Activated naive CD4-positive, alpha-beta T cell treated with anti-CD3 and anti-CD28 coated beads for 36 hours (primary cell): ENCODE results near the gene CRISPLD2. TPM values are rescaled to one million over a fixed set of nuclear protein-coding genes. Genes with fewer than 3 reads are reported as not detected.
A peak's percentile ranks its signal among the peaks of the same experiment; 100 is the strongest.

Experiments
- CTCF ChIA-PET: fragments of 350-600 bp; sonication (Branson Sonifier 250); formaldehyde crosslinking; loops from one replicate; lab custom pipeline; 2021; ENCODE audit warnings: antibody characterized with exemption; lab: Charles Lee
- DNase-seq: peaks from one replicate; pipeline ENCODE4 v3.0.0-alpha.2; 2020
- H3K27ac Mint-ChIP-seq: one replicate; pipeline ENCODE4 v1.8.0; 2021; ENCODE audit warnings: mild to moderate bottlenecking, mixed read lengths
- H3K27me3 Mint-ChIP-seq: one replicate; pipeline ENCODE4 v1.8.0; 2021; ENCODE audit warnings: low read depth, mixed read lengths
- H3K36me3 Mint-ChIP-seq: one replicate; pipeline ENCODE4 v1.8.0; 2021; ENCODE audit warnings: low read depth, mixed read lengths
- H3K4me1 Mint-ChIP-seq: one replicate; pipeline ENCODE4 v1.8.0; 2021; ENCODE audit warnings: low read depth, mixed read lengths
- H3K4me3 Mint-ChIP-seq: one replicate; pipeline ENCODE4 v1.8.0; 2021; ENCODE audit warnings: mild to moderate bottlenecking, moderate library complexity, mixed read lengths
- H3K9me3 Mint-ChIP-seq: one replicate; pipeline ENCODE4 v1.8.0; 2021; ENCODE audit warnings: mixed read lengths
- intact Hi-C: fragments of 100-400 bp; cut with micrococcal nuclease; formaldehyde crosslinking; loops from one replicate; pipeline ENCODE4 v1.15.1; 2023
- total RNA-seq, 2 experiments: library from RNA; stranded (reverse); gene quantifications; one replicate each; pipeline ENCODE4 v1.2.3, GENCODE V29; 2021

Gene CRISPLD2
- total RNA-seq, 2 experiments from 2014 or later, result 0.14 TPM; not detected in 1

DNA sequence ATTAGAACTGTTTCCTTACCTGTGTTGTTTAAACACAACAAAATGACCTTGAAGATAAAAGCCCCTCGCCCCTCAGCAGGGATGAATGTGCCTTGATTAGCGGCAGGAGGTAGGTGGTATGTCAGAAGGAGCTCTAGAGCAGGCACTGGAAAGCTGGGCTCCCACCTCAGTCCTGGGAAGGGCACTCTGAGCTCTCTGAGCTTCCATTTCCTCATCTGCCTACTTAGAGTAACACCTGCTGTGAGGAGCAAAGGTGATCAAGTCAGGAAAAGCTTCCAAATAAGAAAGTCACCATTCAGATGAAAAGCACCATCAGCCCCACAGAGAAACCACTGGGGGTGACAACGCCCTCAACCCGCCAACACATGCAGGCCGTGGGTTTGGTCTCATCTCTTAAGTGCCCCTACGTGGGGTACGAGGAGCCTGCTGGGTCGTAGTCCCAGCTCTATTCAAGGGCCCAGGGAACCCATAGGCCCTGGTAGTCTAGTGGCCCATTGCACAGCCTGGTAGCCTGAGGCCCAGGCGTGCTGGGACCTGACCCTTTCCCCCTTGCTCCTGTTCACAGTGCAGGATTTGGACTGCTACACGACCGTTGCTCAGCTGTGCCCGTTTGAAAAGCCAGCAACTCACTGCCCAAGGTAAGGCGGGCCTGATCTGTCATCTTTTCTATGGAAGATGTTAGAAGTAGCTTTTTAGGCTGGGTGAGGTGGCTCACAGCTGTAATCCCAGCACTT is 57.3 kb downstream of the CRISPLD2 start:
- DNase-seq, result no peak
- Mint-ChIP-seq H3K27ac (no peak overlapping the region), H3K27me3 (no peaks in the 10 kb centered on the region), H3K4me1 (no peaks in the 10 kb centered on the region), H3K4me3 (no peak overlapping the region), H3K9me3 (no peaks in the 10 kb centered on the region), H3K36me3 (no peaks in the 10 kb centered on the region)
- CTCF ChIA-PET, result interaction anchor here (1.1 to 1.4 kb wide), 2 partner anchors 37 to 94 kb away, joined by 3 to 5 read pairs; no protein-coding TSS in a partner anchor
- intact Hi-C loops, result no loop called here

DNA sequence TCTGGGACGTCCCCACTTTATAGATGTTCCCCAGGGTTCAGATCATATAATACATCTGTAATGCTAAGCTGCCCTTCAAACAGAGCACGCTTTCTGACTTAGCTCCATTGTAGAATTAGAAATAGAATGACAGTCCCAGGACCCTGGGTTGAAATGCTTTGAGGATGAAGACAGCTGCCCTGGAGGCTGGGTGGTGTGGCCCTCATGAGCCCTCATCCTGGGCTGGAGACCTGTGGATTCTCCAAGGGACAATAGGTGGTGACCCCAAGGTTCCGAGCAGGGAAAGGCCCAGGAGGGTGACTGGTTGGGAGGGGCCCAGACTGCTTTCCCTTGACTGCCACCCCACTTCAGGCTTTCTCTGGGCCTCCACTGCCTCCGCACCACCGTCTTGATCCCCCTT is 59.0 kb downstream of the CRISPLD2 start:
- no peaks in the 10 kb centered on the region for H3K4me1 Mint-ChIP-seq
- CTCF ChIA-PET, result no interaction called here
- no peak overlapping the region for H3K27ac Mint-ChIP-seq
- intact Hi-C loops, result no loop called here
- DNase-seq, result no peak
- H3K9me3 Mint-ChIP-seq, result no peaks in the 10 kb centered on the region
- no peaks in the 10 kb centered on the region for H3K27me3 Mint-ChIP-seq
- H3K4me3 Mint-ChIP-seq, result no peak overlapping the region
- H3K36me3 Mint-ChIP-seq, result no peaks in the 10 kb centered on the region

DNA sequence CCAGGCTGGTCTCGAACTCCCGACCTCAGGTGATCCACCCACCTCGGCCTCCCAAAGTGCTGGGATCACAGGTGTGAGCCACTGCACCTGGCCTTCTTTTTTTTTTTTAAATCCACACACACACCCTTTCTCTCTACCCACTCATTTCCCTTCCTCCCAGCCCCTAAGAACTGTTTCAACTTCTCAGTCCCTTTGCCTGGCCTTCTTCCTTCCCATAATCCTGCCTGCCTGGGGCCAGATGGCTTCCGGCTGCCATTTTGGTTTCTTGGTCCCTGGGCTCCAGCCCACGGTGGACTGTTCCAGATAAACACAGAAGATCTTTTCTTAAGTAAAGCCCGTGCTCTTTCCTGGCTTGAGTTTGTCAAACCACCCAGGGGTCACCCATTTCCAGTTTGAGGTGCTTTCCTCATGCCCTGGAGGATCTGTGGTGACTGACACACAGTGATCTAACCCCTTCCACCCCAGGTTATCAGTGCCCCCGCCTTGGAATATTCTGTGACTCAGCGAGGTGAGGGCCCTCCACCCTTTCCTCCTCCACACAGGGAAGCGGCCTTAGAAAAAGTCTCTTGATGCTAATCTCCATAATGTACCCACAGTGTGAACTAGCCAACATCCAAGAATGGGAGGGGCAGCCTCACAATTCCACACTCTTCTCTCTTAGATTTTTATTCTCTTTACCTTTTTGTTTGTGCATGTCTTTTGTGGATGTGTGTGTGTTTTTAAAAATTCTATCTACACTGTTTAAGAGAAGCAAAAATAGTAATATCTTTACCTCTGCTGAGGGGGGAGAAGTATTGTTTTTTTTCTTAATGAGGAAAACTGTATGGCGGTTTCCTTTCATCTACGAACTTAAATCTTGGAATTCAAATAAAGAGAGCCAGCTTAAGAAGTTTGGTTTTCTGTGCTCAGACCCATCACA is 60.0 kb downstream of the CRISPLD2 start:
- H3K4me3 Mint-ChIP-seq, result no peak overlapping the region
- no peaks in the 10 kb centered on the region for H3K27me3 Mint-ChIP-seq
- DNase-seq, result no peak
- CTCF ChIA-PET, result interaction anchor here (0.6 to 0.8 kb wide), 2 partner anchors 72 to 310 kb away, joined by 3 to 4 read pairs; no protein-coding TSS in a partner anchor
- intact Hi-C loops, result no loop called here
- peaks cover 2% of the 10 kb centered on the region for H3K4me1 Mint-ChIP-seq
- no peaks in the 10 kb centered on the region for H3K36me3 Mint-ChIP-seq
- H3K27ac Mint-ChIP-seq, result no peak overlapping the region
- H3K9me3 Mint-ChIP-seq, result no peaks in the 10 kb centered on the region

DNA sequence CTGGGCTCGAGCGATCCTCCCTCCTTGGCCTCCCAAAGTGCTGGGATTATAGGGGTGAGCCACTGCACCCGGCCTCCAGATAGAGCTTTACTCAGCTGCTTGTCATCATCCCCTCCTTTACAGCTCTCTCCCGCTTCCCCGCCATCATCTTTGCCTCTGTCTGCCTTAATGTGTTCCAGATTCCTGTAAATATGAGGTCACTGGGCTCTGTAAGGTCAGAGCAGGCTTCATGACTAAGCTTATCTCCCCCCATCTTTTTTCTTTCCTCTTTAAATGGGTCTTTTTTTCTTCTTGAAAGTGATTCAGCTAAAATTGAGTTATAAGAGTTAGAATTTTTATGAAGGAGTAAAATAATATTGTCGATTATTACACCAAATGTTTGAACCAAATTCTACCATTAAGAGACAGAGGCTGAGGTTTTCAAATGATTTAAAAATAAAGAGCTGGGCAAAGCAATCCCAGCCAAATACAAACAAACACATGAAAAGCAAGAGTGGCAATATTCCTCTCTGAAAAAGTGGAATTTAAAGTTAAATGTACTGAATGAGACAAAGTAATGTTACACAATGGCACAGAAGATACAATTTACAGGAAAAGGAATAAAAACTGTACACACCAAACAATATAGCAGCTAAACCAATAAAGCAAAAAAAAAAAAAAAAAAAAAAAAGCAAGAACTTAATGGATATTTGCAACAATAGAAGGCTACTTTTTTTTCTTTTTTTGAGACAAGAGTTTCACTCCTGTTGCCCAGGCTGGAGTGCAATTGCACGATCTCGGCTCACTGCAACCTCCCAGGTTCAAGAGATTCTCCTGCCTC is 62.1 kb downstream of the CRISPLD2 start:
- H3K9me3 Mint-ChIP-seq, result no peaks in the 10 kb centered on the region
- intact Hi-C loops, result no loop called here
- no peak overlapping the region for H3K27ac Mint-ChIP-seq
- H3K36me3 Mint-ChIP-seq, result no peaks in the 10 kb centered on the region
- CTCF ChIA-PET, result interaction anchor here (0.7 to 1.3 kb wide), 3 partner anchors 44 to 71 kb away, joined by 3 to 4 read pairs (median 3); no protein-coding TSS in a partner anchor
- H3K4me3 Mint-ChIP-seq, result no peak overlapping the region
- peaks cover 6% of the 10 kb centered on the region for H3K4me1 Mint-ChIP-seq
- no peaks in the 10 kb centered on the region for H3K27me3 Mint-ChIP-seq
- no peak for DNase-seq

DNA sequence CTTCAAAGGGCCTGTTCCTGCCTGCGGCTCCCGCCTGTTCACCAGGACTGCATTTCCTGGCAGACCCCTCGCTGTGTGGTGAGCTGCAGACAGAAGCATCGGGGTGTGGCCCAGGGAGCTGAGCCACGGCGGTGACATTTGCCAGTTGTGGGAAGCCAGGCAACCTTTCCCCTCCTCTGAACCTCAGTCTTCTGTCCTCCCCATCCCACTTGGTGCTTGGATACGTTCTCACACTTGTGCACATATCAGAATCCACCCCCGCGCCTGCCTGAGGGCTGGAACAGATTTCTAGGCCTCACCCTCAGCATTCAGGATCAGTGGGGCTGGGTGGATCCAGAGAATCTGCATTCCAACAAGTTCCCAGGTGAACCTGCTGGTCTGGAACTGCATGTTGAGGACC is 63.5 kb downstream of the CRISPLD2 start:
- no peaks in the 10 kb centered on the region for H3K36me3 Mint-ChIP-seq
- intact Hi-C loops, result no loop called here
- no peaks in the 10 kb centered on the region for H3K9me3 Mint-ChIP-seq
- no peaks in the 10 kb centered on the region for H3K27me3 Mint-ChIP-seq
- CTCF ChIA-PET, result no interaction called here
- no peak overlapping the region for H3K27ac Mint-ChIP-seq
- H3K4me3 Mint-ChIP-seq, result no peak overlapping the region
- peaks cover 6% of the 10 kb centered on the region for H3K4me1 Mint-ChIP-seq
- no peak for DNase-seq

DNA sequence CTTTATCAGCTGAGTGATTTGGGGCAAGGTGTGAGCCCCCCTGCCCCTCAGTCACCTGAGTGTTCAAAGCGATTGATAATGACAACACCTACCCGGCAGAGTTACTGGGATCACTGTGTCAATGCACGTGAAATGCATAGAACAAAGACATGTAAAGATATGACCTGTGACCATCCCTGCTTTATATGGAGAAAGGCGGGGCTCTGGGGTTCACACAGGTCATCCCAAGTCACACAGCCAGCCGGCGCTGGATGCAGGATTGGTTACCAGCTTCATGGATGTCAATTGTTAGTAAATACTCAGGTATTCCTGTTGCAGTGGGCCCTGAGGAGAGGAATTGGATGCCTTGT is 64.4 kb downstream of the CRISPLD2 start:
- Mint-ChIP-seq H3K27ac (no peak overlapping the region), H3K4me3 (no peak overlapping the region), H3K4me1 (peaks cover 6% of the 10 kb centered on the region), H3K27me3 (no peaks in the 10 kb centered on the region), H3K9me3 (no peaks in the 10 kb centered on the region), H3K36me3 (no peaks in the 10 kb centered on the region)
- CTCF ChIA-PET, result interaction anchor here (1.6 kb wide), 1 partner anchor 87 kb away, joined by 3 read pairs; no protein-coding TSS in a partner anchor
- DNase-seq, result no peak
- intact Hi-C loops, result no loop called here

DNA sequence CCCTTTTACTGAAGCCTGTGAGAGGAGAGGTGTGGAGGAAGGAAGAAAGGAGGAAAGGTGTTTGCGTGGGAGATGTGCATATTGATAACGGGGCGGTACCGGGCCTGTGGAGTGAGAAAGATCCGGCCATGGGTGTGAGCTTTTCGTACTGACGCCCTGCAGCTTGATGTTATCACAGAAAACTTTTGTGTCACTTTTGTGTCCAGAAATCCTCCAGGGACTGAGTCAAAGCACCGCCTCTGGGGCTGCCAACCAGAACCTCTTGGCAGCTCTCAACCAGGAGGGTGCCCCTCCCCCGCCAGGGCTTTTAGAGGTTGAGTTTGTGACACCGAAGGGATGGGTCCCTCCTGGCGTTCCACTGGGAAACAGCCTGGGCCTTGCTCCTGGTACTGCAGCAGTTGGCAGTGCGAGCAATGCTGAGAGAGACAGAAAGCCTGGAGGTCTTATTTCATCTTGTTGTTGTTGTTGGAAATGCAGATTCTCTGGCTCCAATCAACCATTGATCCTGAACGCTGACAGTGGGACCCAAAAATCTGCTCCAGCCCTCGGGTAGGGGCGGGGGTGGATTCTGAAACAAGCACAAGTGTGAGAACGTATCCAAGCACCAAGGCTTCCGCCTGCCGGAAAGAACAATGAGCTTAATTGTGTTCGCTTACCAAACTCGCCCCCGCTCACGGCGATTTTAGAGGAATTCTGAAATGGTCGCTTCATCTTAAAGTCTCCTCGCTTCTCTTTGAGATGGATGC is 65.0 kb downstream of the CRISPLD2 start:
- no peak overlapping the region for H3K27ac Mint-ChIP-seq
- peaks cover 6% of the 10 kb centered on the region for H3K4me1 Mint-ChIP-seq
- DNase-seq, result peak; percentile 12
- intact Hi-C loops, result no loop called here
- H3K27me3 Mint-ChIP-seq, result no peaks in the 10 kb centered on the region
- H3K4me3 Mint-ChIP-seq, result no peak overlapping the region
- no peaks in the 10 kb centered on the region for H3K9me3 Mint-ChIP-seq
- CTCF ChIA-PET, result interaction anchor here (1.6 kb wide), 1 partner anchor 86 kb away, joined by 3 read pairs; no protein-coding TSS in a partner anchor
- no peaks in the 10 kb centered on the region for H3K36me3 Mint-ChIP-seq

DNA sequence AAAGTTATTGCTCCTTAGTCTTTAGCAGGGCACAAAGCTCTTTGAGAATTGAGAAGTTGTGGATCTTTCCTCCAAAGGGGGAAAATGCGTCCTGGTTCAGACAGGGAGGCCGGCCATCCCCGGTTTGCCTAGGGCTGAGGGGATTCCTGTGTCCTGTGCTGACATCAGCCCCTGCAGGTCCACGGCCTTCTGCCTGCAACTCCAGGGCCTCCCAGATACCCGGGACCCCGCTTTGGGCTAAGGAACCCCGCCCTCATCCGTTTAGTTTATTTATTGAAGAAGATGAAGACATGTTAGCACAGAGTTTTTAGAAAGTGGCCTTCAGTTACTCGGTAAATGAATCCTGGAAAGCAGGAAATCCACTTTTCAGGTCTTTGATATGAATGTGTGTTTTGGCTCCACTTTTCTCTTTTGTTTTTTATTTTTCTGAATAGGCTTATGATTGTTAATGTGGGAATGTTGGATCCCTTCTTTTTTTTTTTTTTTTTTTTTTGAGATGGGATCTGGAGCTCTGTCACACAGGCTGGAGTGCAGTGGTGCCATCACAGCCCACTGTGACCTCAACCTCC is 65.6 kb downstream of the CRISPLD2 start:
- intact Hi-C loops, result no loop called here
- Mint-ChIP-seq H3K9me3 (no peaks in the 10 kb centered on the region), H3K4me3 (no peak overlapping the region), H3K27me3 (no peaks in the 10 kb centered on the region), H3K36me3 (no peaks in the 10 kb centered on the region), H3K4me1 (peaks cover 6% of the 10 kb centered on the region), H3K27ac (no peak overlapping the region)
- no peak for DNase-seq
- CTCF ChIA-PET, result interaction anchor here (1.2 to 1.6 kb wide), 2 partner anchors 65 to 86 kb away, joined by 3 read pairs; no protein-coding TSS in a partner anchor

DNA sequence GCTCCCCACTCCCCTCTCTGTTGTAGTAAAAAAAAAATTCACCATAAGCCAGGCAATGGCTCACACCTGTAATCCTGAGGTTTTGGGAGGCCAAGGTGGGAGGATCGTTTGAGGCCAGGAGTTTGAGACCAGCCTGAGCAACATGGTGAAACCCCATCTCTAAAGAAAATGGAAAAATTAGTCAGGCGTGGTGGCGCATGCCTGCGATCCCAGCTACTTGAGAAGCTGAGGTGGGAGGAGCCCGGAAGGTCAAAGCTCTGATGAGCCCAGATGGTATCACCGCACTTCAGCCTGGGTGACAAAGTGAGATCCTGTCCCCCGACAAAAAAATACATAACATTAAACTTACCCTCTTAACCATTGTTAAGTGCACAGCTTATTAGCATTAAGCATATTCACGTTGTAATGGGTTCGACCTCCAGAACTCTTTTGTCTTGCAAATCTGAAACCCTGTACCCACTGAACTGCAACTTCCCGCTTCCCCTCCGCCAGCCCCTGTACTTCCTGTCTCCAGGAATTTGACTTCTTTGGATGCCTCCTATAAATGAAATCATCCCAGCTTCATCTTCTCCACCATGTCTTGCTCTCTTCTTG is 66.8 kb downstream of the CRISPLD2 start:
- intact Hi-C loops, result no loop called here
- H3K27me3 Mint-ChIP-seq, result no peaks in the 10 kb centered on the region
- DNase-seq, result no peak
- no peak overlapping the region for H3K27ac Mint-ChIP-seq
- H3K4me1 Mint-ChIP-seq, result peaks cover 6% of the 10 kb centered on the region
- H3K36me3 Mint-ChIP-seq, result no peaks in the 10 kb centered on the region
- no peak overlapping the region for H3K4me3 Mint-ChIP-seq
- no peaks in the 10 kb centered on the region for H3K9me3 Mint-ChIP-seq
- CTCF ChIA-PET, result interaction anchor here (0.9 to 1.2 kb wide), 2 partner anchors 64 to 66 kb away, joined by 3 read pairs; no protein-coding TSS in a partner anchor

DNA sequence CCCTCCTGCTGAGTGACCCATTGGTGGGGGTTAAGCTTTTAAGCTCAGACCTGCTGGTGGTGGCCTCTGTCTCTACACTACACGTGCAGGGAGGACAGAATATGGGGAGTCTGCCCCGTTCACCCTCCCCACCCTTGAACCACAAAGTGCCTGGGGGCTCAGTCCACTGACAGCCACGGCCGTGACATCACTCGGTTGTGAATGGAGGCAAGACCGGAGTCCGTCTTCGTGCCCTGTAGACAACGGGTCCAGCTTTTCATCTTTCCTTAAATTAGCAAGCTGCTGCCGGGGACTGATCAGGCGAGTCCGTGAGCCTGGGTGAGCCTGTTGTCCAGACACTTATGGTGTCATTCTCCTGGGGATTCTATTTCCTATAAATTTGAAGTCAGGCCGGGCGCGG is 67.4 kb downstream of the CRISPLD2 start:
- Mint-ChIP-seq H3K4me3 (no peak overlapping the region), H3K27ac (no peak overlapping the region), H3K9me3 (no peaks in the 10 kb centered on the region), H3K36me3 (no peaks in the 10 kb centered on the region), H3K4me1 (peaks cover 6% of the 10 kb centered on the region), H3K27me3 (no peaks in the 10 kb centered on the region)
- CTCF ChIA-PET, result interaction anchor here (0.9 kb wide), 1 partner anchor 65 kb away, joined by 3 read pairs; no protein-coding TSS in a partner anchor
- intact Hi-C loops, result no loop called here
- no peak for DNase-seq

DNA sequence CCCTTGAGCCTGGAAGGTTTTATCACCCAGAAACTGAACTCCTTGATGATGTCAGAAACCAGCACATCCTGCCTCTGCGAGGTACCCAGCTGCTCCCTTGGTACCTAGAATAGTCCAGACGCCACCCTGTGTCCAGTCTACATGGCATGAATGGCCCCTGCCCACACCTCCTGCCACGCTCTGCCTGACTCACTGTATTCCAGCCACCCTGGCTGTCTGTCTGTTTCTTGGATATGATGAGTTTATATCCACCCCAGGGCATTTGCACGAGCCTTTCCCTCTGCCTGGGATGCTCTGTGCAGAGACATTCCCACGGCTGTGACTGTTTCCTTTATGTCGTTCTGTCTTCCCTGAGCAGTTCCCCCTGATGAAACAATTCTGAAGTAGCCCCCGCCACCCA is 68.7 kb downstream of the CRISPLD2 start:
- intact Hi-C loops, result no loop called here
- H3K27me3 Mint-ChIP-seq, result no peaks in the 10 kb centered on the region
- CTCF ChIA-PET, result no interaction called here
- no peak overlapping the region for H3K27ac Mint-ChIP-seq
- H3K9me3 Mint-ChIP-seq, result no peaks in the 10 kb centered on the region
- peaks cover 6% of the 10 kb centered on the region for H3K4me1 Mint-ChIP-seq
- DNase-seq, result no peak
- H3K4me3 Mint-ChIP-seq, result no peak overlapping the region
- no peaks in the 10 kb centered on the region for H3K36me3 Mint-ChIP-seq
